GM21447 (cell line): ENCODE measurements around the gene PTMS.

Experiments used
- ATAC-seq: cut with Tn5 transposase; IDR thresholded peaks from one replicate; pipeline ENCODE4 v1.9.1; 2021; ENCODE audit not compliant: unreplicated experiment

PTMS gene

GRCh38 chr12:6771509-6772330 is 5.6 kb downstream of the PTMS start:
- no peak for ATAC-seq

- no peak for ATAC-seq
These were observed 6.2 kb downstream of the PTMS start, which contains the start of gene LAG3 for GRCh38 chr12:6772331-6772695. Gene LAG3, plus strand, starts transcription at chr12:6772520. Its CDS starts 333 bp downstream, at chr12:6772853.

GRCh38 chr12:6772726-6773589 is 6.8 kb downstream of the PTMS start:
- no peak for ATAC-seq

GRCh38 chr12:6773590-6774351 is 7.6 kb downstream of the PTMS start:
- no peak for ATAC-seq

- ATAC-seq = no peak
These were observed 8.4 kb downstream of the PTMS start for GRCh38 chr12:6774499-6775062.

- no peak for ATAC-seq
These were observed 9.3 kb downstream of the PTMS start for GRCh38 chr12:6775185-6776174.

GRCh38 chr12:6777386-6777785 is 11.2 kb downstream of the PTMS start:
- no peak for ATAC-seq

GRCh38 chr12:6778217-6778573 is 12.0 kb downstream of the PTMS start:
- ATAC-seq = no peak

GRCh38 chr12:6778574-6779550 is 12.7 kb downstream of the PTMS start:
- peak; percentile 78 for ATAC-seq

GRCh38 chr12:6779708-6780432 is 13.7 kb downstream of the PTMS start:
- no peak for ATAC-seq

- ATAC-seq = no peak
These were observed 14.4 kb downstream of the PTMS start for GRCh38 chr12:6780573-6780972.

GRCh38 chr12:6782119-6782518 is 16.0 kb downstream of the PTMS start:
- no peak for ATAC-seq

- ATAC-seq = no peak
These were observed 16.8 kb downstream of the PTMS start for GRCh38 chr12:6782850-6783566.

GRCh38 chr12:6783828-6784227 is 17.7 kb downstream of the PTMS start:
- ATAC-seq = no peak

GRCh38 chr12:6784296-6784695 is 18.1 kb downstream of the PTMS start:
- ATAC-seq = no peak

GRCh38 chr12:6784761-6785160 is 18.6 kb downstream of the PTMS start:
- no peak for ATAC-seq

GRCh38 chr12:6786416-6787094 is 20.4 kb downstream of the PTMS start:
- ATAC-seq = no peak
